Fibroblast of lung (primary cell): Measurements from ENCODE around the gene DNAJC5.

Source experiments
- CTCF ChIP-seq, 2 donors: IDR thresholded peaks in 1 of 2; conservative IDR thresholded peaks in 1 of 2; 1 replicate in 1 of 2; 2 replicates in 1 of 2; pipeline ENCODE4 v1.5.1; 2011 to 2012; ENCODE audit warnings: low read length in 2 of 2, control low read depth in 1 of 2, inconsistent platforms in 1 of 2, low read depth in 1 of 2, mild to moderate bottlenecking in 1 of 2
- EZH2 ChIP-seq: IDR thresholded peaks from 2 replicates; pipeline ENCODE4 v1.5.1; 2012; ENCODE audit warnings: low read length, control low read depth, mild to moderate bottlenecking; ENCODE audit errors: missing control alignments

GRCh38 chr20:63884506-63885263 is 10.2 kb upstream of the DNAJC5 start:
- TF ChIP-seq CTCF (conservative IDR thresholded peaks at IDR 0.05 in 1 of 2, IDR thresholded peaks at IDR 0.05 in 1 of 2; ENCODE audit: low read depth in 1 of 2, low read length in 2 of 2): no peak
- no peak for TF ChIP-seq EZH2
